ENCODE measurements around the gene GCK. TPM values are rescaled to one million over a fixed set of nuclear protein-coding genes. Genes with fewer than 3 reads are reported as not detected.
"Not testable (repeated sequence)": the region's sequence is repeated elsewhere in the genome, so short reads cannot be mapped to it uniquely, and the experiment has no call there.

GCK gene
- total and polyA plus RNA-seq, 2 donors (not counting 1 experiment from before 2014, with no cell fraction given) = 0.22 to 0.24 TPM

GRCh38 chr7:44200699-44201461 lies 11.6 kb upstream of the GCK start, which contains the start of gene YKT6:
TSS of gene YKT6 (plus strand) at chr7:44200978. CDS start at chr7:44201136, 158 bp downstream.
- no peaks in the 10 kb centered on the region for H3K9me3 Mint-ChIP-seq (ENCODE audit: insufficient read depth)
- H3K4me2 ChIP-seq (replicated peaks; ENCODE audit: low read depth, low read length, poor library complexity, severe bottlenecking) = peak within 1 kb of the TSS; percentile 79
- H4K20me1 ChIP-seq (ENCODE audit: control insufficient read depth, insufficient read depth, low read length, poor library complexity, severe bottlenecking) = peaks cover 14% of the 10 kb centered on the region
- H3K27me3 Mint-ChIP-seq = peaks cover 11% of the 10 kb centered on the region
- peaks cover 44% of the 10 kb centered on the region for H3K79me2 ChIP-seq (ENCODE audit: control insufficient read depth, insufficient read depth, low read length)
- intact Hi-C loops (cut with micrococcal nuclease) = loop anchor here (1.0 to 2.0 kb wide), 4 partner anchors 78 to 289 kb away; partner anchors contain the start of genes NUDCD3, POLD2 and POLM
- peaks cover 0 to 16% of the 10 kb centered on the region in 2 experiments for H3K36me3 ChIP-seq (replicated peaks in 1 of 2; ENCODE audit: control extremely low read depth in 1 of 2, control insufficient read depth in 1 of 2, extremely low read depth in 1 of 2, insufficient read depth in 2 of 2, low read length in 1 of 2)
- no peaks in the 10 kb centered on the region for H3K27me3 ChIP-seq (replicated peaks in 1 of 4; ENCODE audit: control extremely low read depth in 1 of 4, control insufficient read depth in 3 of 4, insufficient read depth in 4 of 4, low read length in 3 of 4)
- peak within 1 kb of the TSS; percentile 41 to 81 (median 70) for H3K4me3 ChIP-seq (ENCODE audit: control extremely low read depth in 1 of 5, extremely low read depth in 1 of 5, insufficient read depth in 1 of 5, low read depth in 2 of 5, low read length in 4 of 5)
- ChIA-PET POLR2A (interaction anchor here (0.6 to 1.9 kb wide), 8 partner anchors 9 to 311 kb away, joined by 3 to 6 read pairs (median 3); no protein-coding TSS in a partner anchor), CTCF (interaction anchor here (0.7 to 1.6 kb wide), 8 partner anchors 22 to 488 kb away, joined by 3 to 11 read pairs (median 4); partner anchors contain the start of genes DBNL, NUDCD3 and PGAM2)
- under 1% methylated on average over 55 of the region's 58 CpGs for WGBS (ENCODE audit: insufficient coverage)
- peak within 1 kb of the TSS; percentile 74 for H3K27ac Mint-ChIP-seq
- peaks cover 7 to 11% of the 10 kb centered on the region in 2 donors for H3K4me1 ChIP-seq (ENCODE audit: control insufficient read depth in 2 of 2, insufficient read depth in 2 of 2, low read length in 2 of 2)
- peaks cover 23% of the 10 kb centered on the region for H3K4me1 Mint-ChIP-seq
- peak; percentile 56 for TF ChIP-seq CTCF (IDR thresholded peaks at IDR 0.05)
- no peak for TF ChIP-seq EZH2 (IDR thresholded peaks at IDR 0.05; ENCODE audit: borderline replicate concordance, insufficient read depth, low read depth, low read length, poor library complexity, severe bottlenecking)
- peak within 1 kb of the TSS; percentile 77 for H2AFZ ChIP-seq (ENCODE audit: insufficient read depth, low read depth, low read length, poor library complexity, severe bottlenecking)
- peak within 1 kb of the TSS; percentile 47 to 77 for H3K27ac ChIP-seq (ENCODE audit: low read length in 2 of 2)
- peak; percentile 96 for DNase-seq
- peak within 1 kb of the TSS; percentile 88 for H3K4me3 Mint-ChIP-seq
- peak; percentile 97 for ATAC-seq (ENCODE audit: low read depth)
- H3K9ac ChIP-seq (ENCODE audit: low read length) = peak within 1 kb of the TSS; percentile 82
- no peaks in the 10 kb centered on the region for H3K9me3 ChIP-seq (ENCODE audit: control extremely low read depth in 1 of 3, control insufficient read depth in 2 of 3, insufficient read depth in 1 of 3, low read length in 2 of 3)

- not testable (repeated sequence) for H3K27ac ChIP-seq (ENCODE audit: low read length in 2 of 2); H3K4me2 ChIP-seq (replicated peaks; ENCODE audit: low read depth, low read length, poor library complexity, severe bottlenecking); H3K9ac ChIP-seq (ENCODE audit: low read length); H3K27ac Mint-ChIP-seq; H3K9me3 ChIP-seq (ENCODE audit: control extremely low read depth in 1 of 3, control insufficient read depth in 2 of 3, insufficient read depth in 1 of 3, low read length in 2 of 3); H3K9me3 Mint-ChIP-seq (ENCODE audit: insufficient read depth); ATAC-seq (ENCODE audit: low read depth); DNase-seq; H3K4me3 ChIP-seq (ENCODE audit: control extremely low read depth in 1 of 5, extremely low read depth in 1 of 5, insufficient read depth in 1 of 5, low read depth in 2 of 5, low read length in 4 of 5); H3K36me3 ChIP-seq (replicated peaks in 1 of 2; ENCODE audit: control extremely low read depth in 1 of 2, control insufficient read depth in 1 of 2, extremely low read depth in 1 of 2, insufficient read depth in 2 of 2, low read length in 1 of 2); H3K27me3 ChIP-seq (replicated peaks in 1 of 4; ENCODE audit: control extremely low read depth in 1 of 4, control insufficient read depth in 3 of 4, insufficient read depth in 4 of 4, low read length in 3 of 4); H2AFZ ChIP-seq (ENCODE audit: insufficient read depth, low read depth, low read length, poor library complexity, severe bottlenecking)
- Mint-ChIP-seq H3K4me1 (peaks cover 23% of the 10 kb centered on the region), H3K4me3 (peak overlapping the region; percentile 37), H3K27me3 (peaks cover 11% of the 10 kb centered on the region)
- ChIA-PET POLR2A (interaction anchor here (1.9 kb wide), 1 partner anchor 181 kb away, joined by 6 read pairs; no protein-coding TSS in a partner anchor), CTCF (interaction anchor here (0.8 to 1.3 kb wide), 4 partner anchors 21 to 290 kb away, joined by 3 to 6 read pairs (median 4); partner anchors contain the start of genes DBNL and NUDCD3)
- H3K79me2 ChIP-seq (ENCODE audit: control insufficient read depth, insufficient read depth, low read length) = peaks cover 38% of the 10 kb centered on the region
- peaks cover 7 to 11% of the 10 kb centered on the region in 2 donors for H3K4me1 ChIP-seq (ENCODE audit: control insufficient read depth in 2 of 2, insufficient read depth in 2 of 2, low read length in 2 of 2)
- WGBS (ENCODE audit: insufficient coverage) = no CpG with 5 or more reads among the region's 3 CpGs
- peaks cover 14% of the 10 kb centered on the region for H4K20me1 ChIP-seq (ENCODE audit: control insufficient read depth, insufficient read depth, low read length, poor library complexity, severe bottlenecking)
- intact Hi-C loops (cut with micrococcal nuclease) = loop anchor here (1.0 to 2.0 kb wide), 4 partner anchors 77 to 290 kb away; partner anchors contain the start of genes NUDCD3, POLD2 and POLM
These were observed 10.9 kb upstream of the GCK start for GRCh38 chr7:44200163-44200562.
